Osteocyte (in vitro differentiated cells): ENCODE results near the gene ATXN10. TPM values are rescaled to one million over a fixed set of nuclear protein-coding genes. Genes with fewer than 3 reads are reported as not detected.

Experiments used
- DNase-seq: peaks from one replicate; pipeline ENCODE4 v3.0.0; 2021; ENCODE audit warnings: mixed read lengths; ENCODE audit not compliant: unreplicated experiment; ENCODE audit errors: extremely low spot score
- H3K27ac Mint-ChIP-seq: one replicate; pipeline ENCODE4 v1.8.0; 2021; ENCODE audit warnings: mild to moderate bottlenecking, mixed read lengths; ENCODE audit not compliant: unreplicated experiment
- H3K27me3 Mint-ChIP-seq: one replicate; pipeline ENCODE4 v1.8.0; 2021; ENCODE audit warnings: mixed read lengths; ENCODE audit not compliant: unreplicated experiment
- H3K36me3 Mint-ChIP-seq: one replicate; pipeline ENCODE4 v1.8.0; 2021; ENCODE audit warnings: mixed read lengths; ENCODE audit not compliant: unreplicated experiment
- H3K4me1 Mint-ChIP-seq: one replicate; pipeline ENCODE4 v1.8.0; 2021; ENCODE audit warnings: mixed read lengths; ENCODE audit not compliant: unreplicated experiment
- H3K4me3 Mint-ChIP-seq: one replicate; pipeline ENCODE4 v1.8.0; 2021; ENCODE audit warnings: mild to moderate bottlenecking, moderate library complexity, mixed read lengths; ENCODE audit not compliant: unreplicated experiment
- H3K9me3 Mint-ChIP-seq: one replicate; pipeline ENCODE4 v1.8.0; 2021; ENCODE audit warnings: mixed read lengths; ENCODE audit not compliant: unreplicated experiment
- CTCF ChIP-seq: fragments of 200-600 bp; sonication (generic); IDR thresholded peaks from 2 replicates; pipeline ENCODE4 v1.5.0; 2021; ENCODE audit warnings: antibody characterized with exemption, mild to moderate bottlenecking, moderate library complexity
- total RNA-seq: library from RNA; stranded (reverse); gene quantifications from 2 replicates; pipeline ENCODE4 v1.2.1, GENCODE V29; 2021

The ATXN10 gene
- total RNA-seq, 1 donor from 2014 or later: 164 TPM

- Mint-ChIP-seq H3K9me3 (no peaks in the 10 kb centered on the region), H3K4me1 (peaks cover 54% of the 10 kb centered on the region), H3K36me3 (peaks cover 8% of the 10 kb centered on the region), H3K27me3 (no peaks in the 10 kb centered on the region), H3K4me3 (no peak overlapping the region), H3K27ac (peak overlapping the region; percentile 52)
- no peak for TF ChIP-seq CTCF
- DNase-seq: no peak
Observed at GRCh38 chr22:45758603-45759002, 87.0 kb downstream of the ATXN10 start.

GRCh38 chr22:45760682-45761081 lies 89.0 kb downstream of the ATXN10 start:
- TF ChIP-seq CTCF: no peak
- H3K4me1 Mint-ChIP-seq: peaks cover 66% of the 10 kb centered on the region
- peaks cover 11% of the 10 kb centered on the region for H3K36me3 Mint-ChIP-seq

GRCh38 chr22:45762545-45763235 lies 91.1 kb downstream of the ATXN10 start:
- H3K36me3 Mint-ChIP-seq: peaks cover 14% of the 10 kb centered on the region
- no peak for TF ChIP-seq CTCF
- H3K27me3 Mint-ChIP-seq: no peaks in the 10 kb centered on the region
- no peak overlapping the region for H3K4me3 Mint-ChIP-seq
- no peak overlapping the region for H3K27ac Mint-ChIP-seq
- no peaks in the 10 kb centered on the region for H3K9me3 Mint-ChIP-seq
- DNase-seq: no peak
- peaks cover 52% of the 10 kb centered on the region for H3K4me1 Mint-ChIP-seq

More at GRCh38 chr22:45760682-45761081, 89.0 kb downstream of the ATXN10 start:
- Mint-ChIP-seq H3K9me3 (no peaks in the 10 kb centered on the region), H3K27me3 (no peaks in the 10 kb centered on the region), H3K4me3 (no peak overlapping the region), H3K27ac (no peak overlapping the region)
- no peak for DNase-seq

- Mint-ChIP-seq H3K27ac (no peak overlapping the region), H3K4me3 (no peak overlapping the region)
Observed at GRCh38 chr22:45763236-45763624, 91.6 kb downstream of the ATXN10 start.

More at GRCh38 chr22:45763236-45763624, 91.6 kb downstream of the ATXN10 start:
- no peaks in the 10 kb centered on the region for H3K9me3 Mint-ChIP-seq
- peaks cover 53% of the 10 kb centered on the region for H3K4me1 Mint-ChIP-seq
- H3K36me3 Mint-ChIP-seq: peaks cover 14% of the 10 kb centered on the region
- no peaks in the 10 kb centered on the region for H3K27me3 Mint-ChIP-seq
- no peak for DNase-seq
- no peak for TF ChIP-seq CTCF
